Lower lobe of right lung (tissue), 2 donors: ENCODE results near the gene ZNF516. TPM values are rescaled to one million over a fixed set of nuclear protein-coding genes. Genes with fewer than 3 reads are reported as not detected.

ENCODE experiments used
- ATAC-seq, 2 donors: fragments of 200-7000 bp; cut with Tn5 transposase; one replicate each; pipeline ENCODE4 v1.9.1; 2020 to 2022; ENCODE audit warnings: mild to moderate bottlenecking in 2 of 2, moderate library complexity in 2 of 2
- DNase-seq: peaks from one replicate; pipeline ENCODE4 v3.0.0-alpha.2; 2020
- H3K27ac ChIP-seq: fragments of 200-600 bp; one replicate; pipeline ENCODE4 v1.8.0; 2022
- H3K27me3 ChIP-seq: fragments of 200-600 bp; one replicate; pipeline ENCODE4 v1.8.0; 2022; ENCODE audit warnings: low read depth
- H3K36me3 ChIP-seq: fragments of 200-600 bp; one replicate; pipeline ENCODE4 v1.8.0; 2022; ENCODE audit warnings: mild to moderate bottlenecking
- H3K4me1 ChIP-seq: fragments of 200-600 bp; one replicate; pipeline ENCODE4 v1.8.0; 2022
- H3K4me3 ChIP-seq: fragments of 200-600 bp; one replicate; pipeline ENCODE4 v1.8.0; 2022; ENCODE audit warnings: mild to moderate bottlenecking
- H3K9me3 ChIP-seq: fragments of 200-600 bp; one replicate; pipeline ENCODE4 v1.8.0; 2022
- CTCF ChIP-seq: fragments of 200-600 bp; IDR thresholded peaks from one replicate; pipeline ENCODE4 v1.8.0; 2022; ENCODE audit warnings: antibody characterized with exemption, mild to moderate bottlenecking
- intact Hi-C: fragments of 100-400 bp; cut with DNase I; formaldehyde crosslinking; loops from one replicate; pipeline ENCODE4 v1.11.0; 2022
- total RNA-seq: library from RNA; stranded (reverse); fragmentation: NEBNext Ultra II Directional; extraction: Animal tissue kit (Norgen Biotek cat#: 25700); gene quantifications from one replicate; pipeline ENCODE4 v1.2.1, GENCODE V29; 2021
- donor health status: DM: no; HTN: yes; CAD: no; lungs with severe emphysema.

Gene ZNF516
- total RNA-seq, 1 donor from 2014 or later, result 28.8 TPM

- H3K27me3 ChIP-seq, result no peaks in the 10 kb centered on the region
- peak overlapping the region; percentile 56 for H3K27ac ChIP-seq
- peaks cover 9% of the 10 kb centered on the region for H3K4me1 ChIP-seq
- H3K9me3 ChIP-seq, result no peaks in the 10 kb centered on the region
- no peaks in the 10 kb centered on the region for H3K36me3 ChIP-seq
- intact Hi-C loops, result no loop called here
- DNase-seq, result peak; percentile 37
- TF ChIP-seq CTCF, result no peak
- ATAC-seq, result no peak
- H3K4me3 ChIP-seq, result no peak overlapping the region
Observed at GRCh38 chr18:76458522-76459311, 36.3 kb downstream of the ZNF516 start.

- H3K27ac ChIP-seq, result no peak overlapping the region
- no peak for DNase-seq
- no peak overlapping the region for H3K4me3 ChIP-seq
- H3K36me3 ChIP-seq, result no peaks in the 10 kb centered on the region
- ATAC-seq, result no peak
- no peaks in the 10 kb centered on the region for H3K9me3 ChIP-seq
- intact Hi-C loops, result no loop called here
- no peaks in the 10 kb centered on the region for H3K27me3 ChIP-seq
- H3K4me1 ChIP-seq, result peaks cover 9% of the 10 kb centered on the region
- no peak for TF ChIP-seq CTCF
Observed at GRCh38 chr18:76457957-76458356, 37.1 kb downstream of the ZNF516 start.

- no peak for ATAC-seq
- no peak for TF ChIP-seq CTCF
- intact Hi-C loops, result no loop called here
- peaks cover 9% of the 10 kb centered on the region for H3K4me1 ChIP-seq
- no peaks in the 10 kb centered on the region for H3K9me3 ChIP-seq
- H3K27me3 ChIP-seq, result no peaks in the 10 kb centered on the region
- no peak overlapping the region for H3K27ac ChIP-seq
- no peaks in the 10 kb centered on the region for H3K36me3 ChIP-seq
- no peak overlapping the region for H3K4me3 ChIP-seq
- no peak for DNase-seq
Observed at GRCh38 chr18:76457475-76457874, 37.6 kb downstream of the ZNF516 start.

- no peak for DNase-seq
- Histone ChIP-seq H3K4me1 (peaks cover 9% of the 10 kb centered on the region), H3K27me3 (no peaks in the 10 kb centered on the region), H3K36me3 (no peaks in the 10 kb centered on the region), H3K9me3 (no peaks in the 10 kb centered on the region), H3K4me3 (no peak overlapping the region), H3K27ac (no peak overlapping the region)
- intact Hi-C loops, result no loop called here
- ATAC-seq, result no peak
- no peak for TF ChIP-seq CTCF
Observed at GRCh38 chr18:76456823-76457222, 38.2 kb downstream of the ZNF516 start.

- H3K27me3 ChIP-seq, result no peaks in the 10 kb centered on the region
- no peak overlapping the region for H3K4me3 ChIP-seq
- no peak for DNase-seq
- ATAC-seq, result no peak
- no peaks in the 10 kb centered on the region for H3K36me3 ChIP-seq
- no peak overlapping the region for H3K27ac ChIP-seq
- H3K4me1 ChIP-seq, result peaks cover 9% of the 10 kb centered on the region
- H3K9me3 ChIP-seq, result no peaks in the 10 kb centered on the region
- intact Hi-C loops, result no loop called here
- TF ChIP-seq CTCF, result no peak
Observed at GRCh38 chr18:76456018-76456750, 38.9 kb downstream of the ZNF516 start.
